HG02678 (cell line): Measurements from ENCODE around the gene CNTNAP2.
A peak's percentile ranks its signal among the peaks of the same experiment; 100 is the strongest.

Experiments
- ATAC-seq: cut with Tn5 transposase; IDR thresholded peaks from one replicate; pipeline ENCODE4 v1.9.1; 2021; ENCODE audit warnings: mild to moderate bottlenecking, moderate library complexity; ENCODE audit not compliant: unreplicated experiment

CNTNAP2 gene

DNA sequence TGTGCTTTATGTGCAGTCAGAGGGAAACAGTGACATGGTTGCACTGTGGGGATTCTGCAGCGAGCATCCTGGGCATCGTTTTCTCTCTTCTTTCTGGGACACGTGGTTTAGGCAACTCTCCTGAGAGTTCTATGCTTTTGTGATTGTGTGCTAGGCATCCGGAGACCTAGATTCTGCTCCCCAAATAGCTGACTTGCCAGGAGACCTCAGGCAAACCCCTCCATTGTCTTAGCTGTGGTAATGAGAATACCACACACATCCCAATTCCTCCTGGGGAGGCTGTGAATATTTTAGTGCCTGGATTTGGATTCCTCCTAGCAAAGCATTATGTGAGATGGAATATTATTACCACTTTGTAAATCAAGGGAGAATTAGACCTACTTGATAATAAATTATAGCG is 1862.0 kb downstream of the CNTNAP2 start:
- no peak for ATAC-seq

DNA sequence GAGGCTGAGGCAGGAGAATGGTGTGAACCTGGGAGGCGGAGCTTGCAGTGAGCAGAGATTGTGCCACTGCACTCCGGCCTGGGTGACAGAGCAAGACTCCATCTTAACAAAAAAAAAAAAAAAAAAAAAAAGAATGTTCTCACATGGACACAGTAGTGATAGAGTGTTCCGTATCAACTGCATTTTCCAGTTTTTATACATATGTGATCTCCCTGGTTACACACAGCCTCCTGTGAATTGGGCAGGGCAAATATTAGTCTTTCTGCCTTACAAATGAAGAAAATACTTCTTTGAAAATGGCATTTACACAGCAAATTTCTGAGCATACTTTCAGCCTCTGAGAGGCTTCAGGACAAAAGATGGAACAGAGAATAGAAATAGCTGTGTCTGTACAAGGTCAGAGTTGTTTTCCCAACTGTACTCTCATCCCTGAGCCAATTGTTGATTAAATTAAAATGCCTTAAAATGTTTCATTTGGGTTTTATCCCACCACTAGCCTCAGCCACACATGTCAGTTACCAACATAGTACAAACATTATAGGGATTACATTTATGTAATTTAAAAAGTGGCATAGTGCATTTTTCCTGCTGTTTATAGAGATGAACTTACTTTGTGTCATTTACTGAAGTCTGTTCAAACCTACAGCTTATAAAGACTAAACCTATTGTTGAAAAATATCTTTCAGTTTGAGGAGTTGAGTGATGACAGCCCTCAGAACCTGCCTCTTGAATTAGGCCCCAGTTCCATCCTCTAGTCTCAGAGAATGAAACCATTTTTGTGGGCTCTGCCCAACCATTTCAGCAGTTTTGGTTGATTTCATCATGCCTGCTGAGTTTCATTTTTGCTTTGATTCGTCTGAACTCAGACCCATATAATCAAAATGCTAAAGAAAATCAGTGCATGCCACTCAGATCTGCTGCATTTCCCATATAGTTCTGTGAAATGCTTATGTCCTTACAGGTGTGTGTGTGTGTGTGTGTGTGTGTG is 1864.5 kb downstream of the CNTNAP2 start:
- peak; percentile 56 for ATAC-seq

GRCh38 chr7:147982307-147982706 is 1865.7 kb downstream of the CNTNAP2 start:
- no peak for ATAC-seq

- no peak for ATAC-seq
Measured at GRCh38 chr7:147984265-147984664, 1867.7 kb downstream of the CNTNAP2 start.

GRCh38 chr7:147990079-147990478 is 1873.5 kb downstream of the CNTNAP2 start:
- no peak for ATAC-seq

DNA sequence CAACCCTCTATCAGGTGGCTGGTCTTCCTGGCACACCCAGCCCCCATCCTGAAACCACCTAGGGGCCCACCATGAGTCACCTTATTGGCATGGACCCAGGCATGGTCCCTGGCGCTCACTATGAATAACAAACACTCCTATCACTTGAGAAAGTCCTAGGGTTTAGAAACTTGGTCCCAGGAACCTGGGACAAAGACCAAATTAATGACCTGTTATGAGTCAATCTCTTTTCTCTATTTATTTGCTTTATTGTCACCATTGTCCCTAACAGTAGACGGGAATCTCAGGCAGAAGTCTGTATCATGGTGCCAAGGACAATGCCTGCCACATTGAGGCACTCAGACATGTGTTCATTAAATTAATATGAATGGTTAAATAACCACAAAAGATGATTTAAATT is 1874.3 kb downstream of the CNTNAP2 start:
- no peak for ATAC-seq

DNA sequence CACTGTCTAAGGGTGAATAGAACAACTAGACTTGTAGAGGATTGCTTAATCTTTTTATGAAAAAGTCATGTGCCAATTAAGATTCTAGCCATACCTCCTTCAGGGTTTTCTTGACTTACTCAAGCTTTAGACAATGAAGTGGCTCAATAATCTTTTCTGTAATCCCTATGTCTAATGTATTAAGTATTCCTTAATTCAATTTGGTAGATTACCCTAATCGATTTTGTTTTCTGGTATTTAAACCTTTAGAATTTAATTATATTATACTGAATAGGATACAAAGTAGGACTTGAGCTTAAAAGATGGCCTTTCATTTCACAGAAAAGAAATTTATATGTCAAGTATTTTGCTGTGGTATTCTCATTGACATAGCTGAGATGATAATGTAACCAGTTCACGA is 1876.1 kb downstream of the CNTNAP2 start:
- ATAC-seq = no peak

- no peak for ATAC-seq
Measured at GRCh38 chr7:147997636-147998035, 1881.0 kb downstream of the CNTNAP2 start.

DNA sequence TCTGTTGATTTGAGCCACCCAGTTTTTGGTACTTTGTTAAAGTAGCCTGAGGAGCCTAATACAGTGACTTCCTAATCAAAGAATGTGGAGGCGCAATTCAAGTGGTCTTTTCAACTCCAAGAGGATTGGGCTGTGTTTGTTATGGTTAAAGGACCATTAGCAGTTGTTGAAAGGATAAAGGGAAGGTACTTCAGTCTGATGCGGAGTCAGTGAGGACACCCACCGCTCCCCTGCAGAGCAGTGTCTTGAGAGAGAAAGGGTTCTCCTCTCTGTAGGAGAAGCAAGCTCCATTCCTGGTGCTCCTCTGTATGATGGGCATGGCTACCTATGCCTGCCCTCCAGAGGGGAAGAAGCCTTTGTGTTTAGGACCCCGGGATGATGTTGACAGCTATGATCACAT is 1883.4 kb downstream of the CNTNAP2 start:
- ATAC-seq = no peak

DNA sequence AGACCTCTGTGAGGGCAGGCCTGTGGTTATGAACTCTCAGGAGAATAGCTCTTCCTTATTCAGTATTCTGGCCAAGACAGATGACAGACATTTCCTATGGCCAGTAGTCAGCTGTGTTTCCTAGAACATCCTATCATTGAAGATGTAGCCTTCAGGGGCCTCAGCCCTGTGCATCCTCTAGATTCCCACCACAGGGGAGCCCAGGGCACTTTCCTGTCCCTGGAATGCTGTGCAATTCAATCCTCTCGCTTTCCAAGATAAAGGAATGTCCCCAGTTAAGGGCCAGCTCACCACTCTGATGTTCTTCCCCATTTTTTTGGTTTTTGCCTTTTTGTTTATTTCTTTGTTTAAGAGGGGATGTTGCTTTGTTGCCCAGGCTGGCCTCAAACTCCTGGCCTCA is 1895.2 kb downstream of the CNTNAP2 start:
- ATAC-seq = no peak

DNA sequence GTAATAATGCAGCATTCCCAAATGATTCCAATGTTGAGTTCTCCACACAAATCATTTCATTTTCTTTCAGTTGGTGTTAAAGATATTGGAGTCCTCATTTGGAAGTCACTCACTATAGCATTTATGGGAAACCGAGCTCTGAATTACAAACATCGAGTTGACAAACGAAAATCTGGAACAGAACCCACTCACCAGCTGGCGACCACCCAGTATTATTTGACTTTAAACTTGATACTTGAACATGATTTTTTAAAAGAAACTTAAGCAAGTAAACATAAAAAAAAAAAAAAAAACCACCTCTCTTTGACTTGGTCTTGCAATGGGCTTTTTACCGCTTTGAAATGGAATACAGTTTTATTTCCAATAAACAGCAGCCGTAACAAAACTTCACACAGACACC is 1897.4 kb downstream of the CNTNAP2 start:
- ATAC-seq = no peak

- no peak for ATAC-seq
Measured at GRCh38 chr7:148014541-148014940, 1897.9 kb downstream of the CNTNAP2 start.

GRCh38 chr7:148017126-148017525 is 1900.5 kb downstream of the CNTNAP2 start:
- ATAC-seq = no peak

DNA sequence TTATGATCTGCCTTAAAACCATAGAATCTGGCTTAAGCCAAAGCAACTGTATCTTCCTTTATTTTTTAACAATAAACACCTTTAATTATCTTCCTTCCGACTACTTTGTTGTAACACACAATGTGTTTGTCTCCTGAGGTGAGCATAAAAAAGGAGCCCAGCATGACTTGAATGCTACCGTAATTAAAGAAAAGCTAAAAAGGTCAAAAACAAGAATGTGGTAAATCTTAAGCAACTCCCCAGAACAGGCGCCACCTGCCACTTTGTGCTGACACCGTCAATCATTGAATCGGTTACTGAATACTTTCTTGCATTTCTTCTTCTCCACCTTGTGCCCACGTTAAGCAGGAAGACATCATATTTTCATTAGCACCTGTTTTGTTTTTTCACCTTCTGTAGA is 1904.1 kb downstream of the CNTNAP2 start:
- ATAC-seq = no peak

DNA sequence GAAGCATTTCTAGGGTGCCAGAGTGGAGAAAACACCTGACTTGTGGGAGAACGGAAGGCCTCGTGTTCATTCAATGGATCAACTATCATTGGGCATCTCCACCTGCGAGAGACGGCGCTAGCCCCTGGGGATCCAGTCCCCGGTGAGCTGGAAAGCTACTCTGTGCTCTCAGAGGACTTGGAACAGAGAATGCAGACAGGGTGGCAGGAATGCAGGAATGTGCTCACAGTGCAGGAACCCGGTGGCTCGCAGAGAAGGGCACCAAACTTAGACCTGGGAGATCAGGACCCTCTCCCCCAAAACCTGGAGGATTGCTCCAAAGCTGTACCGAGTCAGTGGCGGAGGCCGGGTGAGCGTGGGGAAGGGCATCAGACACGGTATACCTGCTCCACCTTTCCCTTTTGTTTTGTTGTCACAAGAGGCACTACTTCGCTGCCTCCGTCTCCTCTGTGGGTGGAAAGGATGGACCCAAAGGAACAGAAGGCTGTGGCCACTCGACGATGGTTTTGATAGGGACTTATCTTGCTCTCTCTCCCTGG is 1905.0 kb downstream of the CNTNAP2 start:
- no peak for ATAC-seq

DNA sequence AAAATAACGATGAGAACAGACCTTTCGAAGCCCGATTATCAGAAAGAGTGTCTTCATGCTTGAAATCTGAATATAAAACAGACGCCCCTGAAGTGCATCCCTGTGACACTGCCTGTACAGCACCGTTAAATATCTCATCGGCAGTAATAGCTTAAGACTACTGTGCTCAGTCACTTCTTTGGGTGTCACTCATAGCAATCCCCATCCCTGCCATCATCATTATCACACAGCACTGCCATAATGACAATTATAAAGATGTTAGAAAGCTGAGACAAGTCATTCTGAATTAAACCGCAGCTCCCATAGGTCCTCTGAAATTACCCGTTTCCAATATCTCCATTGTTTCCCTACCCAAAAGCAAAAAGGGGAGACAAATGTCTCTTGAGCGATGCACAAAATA is 1906.2 kb downstream of the CNTNAP2 start:
- no peak for ATAC-seq

GRCh38 chr7:148026713-148027112 is 1910.1 kb downstream of the CNTNAP2 start:
- ATAC-seq = no peak

DNA sequence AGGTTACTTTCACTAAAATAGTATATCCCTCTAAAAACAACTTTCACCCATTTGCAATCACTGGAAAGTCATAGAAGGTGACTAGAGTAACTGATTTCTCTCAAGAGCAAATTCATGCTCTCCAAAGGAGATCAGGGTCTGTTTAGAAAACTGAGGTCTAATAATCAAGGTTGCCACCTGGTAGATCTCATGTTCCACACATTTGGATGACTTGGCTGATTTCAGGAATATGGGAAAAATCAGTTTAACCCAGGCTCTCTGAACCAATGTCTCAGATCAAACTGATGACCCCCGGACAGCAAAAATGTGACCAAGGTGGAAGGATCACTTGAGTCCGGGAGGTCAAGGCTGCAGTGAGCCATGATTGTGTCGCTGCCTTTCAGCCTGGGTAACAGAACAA is 1911.6 kb downstream of the CNTNAP2 start:
- ATAC-seq = no peak

DNA sequence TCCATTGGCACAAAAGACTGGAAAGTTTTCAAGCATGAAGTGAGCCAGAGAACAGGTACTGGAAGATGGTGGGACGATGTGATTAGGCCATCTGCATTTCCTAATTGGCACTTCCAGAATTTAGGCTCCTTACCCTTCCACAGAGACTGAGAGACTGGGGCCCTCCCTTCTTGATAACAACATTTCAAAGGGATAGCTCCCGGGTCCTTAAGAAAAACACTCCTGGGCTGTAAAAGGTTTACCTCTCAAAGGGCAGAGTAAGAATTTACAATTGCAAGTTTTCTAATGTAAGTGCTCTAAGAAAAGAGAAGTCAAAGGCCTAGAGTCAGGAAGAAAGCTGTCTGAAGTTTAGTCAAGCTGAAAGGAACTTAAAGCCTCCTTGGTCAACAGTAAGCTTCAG is 1914.4 kb downstream of the CNTNAP2 start:
- ATAC-seq = no peak

DNA sequence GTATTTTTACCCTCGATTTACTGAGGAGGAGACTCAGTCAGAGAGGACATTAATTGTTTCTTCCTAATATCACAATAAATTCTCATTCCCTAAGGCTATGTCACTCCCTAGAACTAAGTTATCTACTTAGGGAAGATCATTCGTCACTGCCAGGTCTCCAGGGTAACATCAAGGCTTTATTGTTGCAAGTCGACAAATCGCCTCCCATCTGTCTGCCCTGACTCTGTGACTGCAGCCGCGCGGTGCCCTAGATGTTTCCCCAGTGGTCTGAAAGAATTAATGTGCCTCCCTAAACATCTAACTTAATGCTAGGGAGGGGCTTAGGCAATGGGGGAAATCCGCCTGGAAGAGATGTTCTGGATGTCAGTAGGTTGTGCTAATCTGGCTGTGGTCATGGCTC is 1915.2 kb downstream of the CNTNAP2 start:
- ATAC-seq = no peak

GRCh38 chr7:148035950-148036349 is 1919.3 kb downstream of the CNTNAP2 start:
- ATAC-seq = no peak

GRCh38 chr7:148037044-148037443 is 1920.4 kb downstream of the CNTNAP2 start:
- no peak for ATAC-seq
